Amygdala (tissue), 56 donors: ENCODE measurements around the gene BCAS3.

Experiments used
- DNase-seq, 56 donors: peaks; one replicate each; lab custom pipeline; 2025; lab: John Stamatoyannopoulos, UW

BCAS3 gene

GRCh38 chr17:61097781-61098180 is 420.1 kb downstream of the BCAS3 start:
- DNase-seq = no peak

- DNase-seq = no peak
Measured at GRCh38 chr17:61106354-61106753, 428.7 kb downstream of the BCAS3 start.

- no peak for DNase-seq
Measured at GRCh38 chr17:61116577-61116976, 438.9 kb downstream of the BCAS3 start.

- no peak for DNase-seq
Measured at GRCh38 chr17:61117983-61118382, 440.3 kb downstream of the BCAS3 start.

- DNase-seq = no peak
Measured at GRCh38 chr17:61118871-61119270, 441.2 kb downstream of the BCAS3 start.

GRCh38 chr17:61122326-61122913 is 444.8 kb downstream of the BCAS3 start:
- no peak for DNase-seq

- no peak for DNase-seq
Measured at GRCh38 chr17:61124562-61124961, 446.9 kb downstream of the BCAS3 start.

GRCh38 chr17:61126473-61127249 is 449.0 kb downstream of the BCAS3 start:
- no peak for DNase-seq

GRCh38 chr17:61127960-61128359 is 450.3 kb downstream of the BCAS3 start:
- no peak for DNase-seq

- no peak for DNase-seq
Measured at GRCh38 chr17:61128661-61129115, 451.0 kb downstream of the BCAS3 start.

GRCh38 chr17:61129267-61130254 is 451.9 kb downstream of the BCAS3 start:
- no peak for DNase-seq

- DNase-seq = no peak
Measured at GRCh38 chr17:61130330-61130729, 452.7 kb downstream of the BCAS3 start.

GRCh38 chr17:61131585-61131984 is 453.9 kb downstream of the BCAS3 start:
- no peak for DNase-seq

GRCh38 chr17:61132524-61132923 is 454.9 kb downstream of the BCAS3 start:
- DNase-seq = no peak

- no peak for DNase-seq
Measured at GRCh38 chr17:61133853-61134252, 456.2 kb downstream of the BCAS3 start.

GRCh38 chr17:61134551-61135235 is 457.0 kb downstream of the BCAS3 start:
- DNase-seq = no peak

GRCh38 chr17:61135782-61136181 is 458.1 kb downstream of the BCAS3 start:
- DNase-seq = no peak

GRCh38 chr17:61136296-61136695 is 458.6 kb downstream of the BCAS3 start:
- no peak for DNase-seq

GRCh38 chr17:61139219-61139618 is 461.6 kb downstream of the BCAS3 start:
- DNase-seq = no peak

- DNase-seq = no peak
Measured at GRCh38 chr17:61140081-61140786, 462.6 kb downstream of the BCAS3 start.
